Brain microvascular endothelial cell (primary cell): ENCODE measurements around the gene THAP3.

Source experiments
- DNase-seq: peaks from one replicate; pipeline ENCODE4 v3.0.0-alpha.2; 2020
- H3K27ac ChIP-seq: fragments of 250-450 bp; sonication (Bioruptor Pico); 2 replicates; pipeline ENCODE4 v1.5.1; 2020; ENCODE audit warnings: mild to moderate bottlenecking, moderate library complexity
- H3K27me3 ChIP-seq: fragments of 250-450 bp; sonication (Bioruptor Pico); replicated peaks from 2 replicates; pipeline ENCODE4 v1.5.1; 2020; ENCODE audit warnings: mild to moderate bottlenecking
- H3K36me3 ChIP-seq: fragments of 250-450 bp; sonication (Bioruptor Pico); replicated peaks from 2 replicates; pipeline ENCODE4 v1.5.1; 2020; ENCODE audit warnings: mild to moderate bottlenecking
- H3K4me3 ChIP-seq: 2 replicates; pipeline ENCODE4 v1.5.1; 2011; ENCODE audit warnings: low read depth, mild to moderate bottlenecking, control low read depth, low read length, moderate library complexity
- in situ Hi-C: cut with HindIII; loops from 2 replicates; pipeline ENCODE4 v1.10.0; 2017; ENCODE audit warnings: low sequenced_read_pairs, low pct_ligation_motif_present
- TF ChIP-seq, protein P1 (sequence below): IDR thresholded peaks from 2 replicates; pipeline ENCODE4 v1.5.1; 2011; ENCODE audit warnings: low read depth, mild to moderate bottlenecking, moderate library complexity, low read length, control low read depth, inconsistent platforms; ENCODE audit errors: missing control alignments

THAP3 gene

DNA sequence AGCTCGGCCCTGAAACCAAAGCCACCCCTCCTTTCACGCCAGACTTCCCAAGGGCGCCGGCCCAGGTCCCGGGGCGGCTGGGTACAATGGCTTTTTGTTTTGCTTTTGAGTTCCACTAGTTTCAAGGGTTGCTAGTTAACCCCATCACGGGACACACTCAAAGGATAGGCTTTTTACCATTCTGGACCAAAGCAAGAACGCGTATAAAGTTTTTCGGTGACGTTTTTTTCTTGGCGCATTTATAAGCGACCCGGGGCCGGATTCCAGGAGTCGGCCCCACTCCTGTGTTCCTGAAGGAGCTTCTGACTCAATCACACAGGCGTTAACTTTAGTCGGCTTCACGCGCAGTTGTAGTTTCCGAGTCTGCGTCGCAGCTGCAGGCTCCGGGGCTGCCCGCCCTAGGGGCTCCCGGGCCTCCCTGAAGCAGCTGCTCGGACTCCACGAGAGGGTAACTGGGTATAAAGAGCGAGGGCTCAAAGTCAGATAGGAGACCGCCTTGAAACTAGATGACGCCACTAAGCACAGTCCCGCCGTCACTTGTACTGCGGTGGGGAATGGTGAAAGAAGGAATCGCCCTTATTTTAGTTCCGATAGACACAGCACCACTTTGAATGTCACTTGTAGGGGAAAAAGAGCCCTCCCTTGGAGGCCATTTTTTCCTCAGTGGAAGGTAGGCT, 21.3 kb upstream of the THAP3 start:
- peak; percentile 64 for DNase-seq
- in situ Hi-C loops: no loop called here
- peak overlapping the region; percentile 44 for H3K4me3 ChIP-seq
- TF ChIP-seq, protein P1, sequence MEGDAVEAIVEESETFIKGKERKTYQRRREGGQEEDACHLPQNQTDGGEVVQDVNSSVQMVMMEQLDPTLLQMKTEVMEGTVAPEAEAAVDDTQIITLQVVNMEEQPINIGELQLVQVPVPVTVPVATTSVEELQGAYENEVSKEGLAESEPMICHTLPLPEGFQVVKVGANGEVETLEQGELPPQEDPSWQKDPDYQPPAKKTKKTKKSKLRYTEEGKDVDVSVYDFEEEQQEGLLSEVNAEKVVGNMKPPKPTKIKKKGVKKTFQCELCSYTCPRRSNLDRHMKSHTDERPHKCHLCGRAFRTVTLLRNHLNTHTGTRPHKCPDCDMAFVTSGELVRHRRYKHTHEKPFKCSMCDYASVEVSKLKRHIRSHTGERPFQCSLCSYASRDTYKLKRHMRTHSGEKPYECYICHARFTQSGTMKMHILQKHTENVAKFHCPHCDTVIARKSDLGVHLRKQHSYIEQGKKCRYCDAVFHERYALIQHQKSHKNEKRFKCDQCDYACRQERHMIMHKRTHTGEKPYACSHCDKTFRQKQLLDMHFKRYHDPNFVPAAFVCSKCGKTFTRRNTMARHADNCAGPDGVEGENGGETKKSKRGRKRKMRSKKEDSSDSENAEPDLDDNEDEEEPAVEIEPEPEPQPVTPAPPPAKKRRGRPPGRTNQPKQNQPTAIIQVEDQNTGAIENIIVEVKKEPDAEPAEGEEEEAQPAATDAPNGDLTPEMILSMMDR: no peak
- peaks cover 3% of the 10 kb centered on the region for H3K36me3 ChIP-seq
- H3K27me3 ChIP-seq: no peaks in the 10 kb centered on the region
- peak overlapping the region; percentile 95 for H3K27ac ChIP-seq

DNA sequence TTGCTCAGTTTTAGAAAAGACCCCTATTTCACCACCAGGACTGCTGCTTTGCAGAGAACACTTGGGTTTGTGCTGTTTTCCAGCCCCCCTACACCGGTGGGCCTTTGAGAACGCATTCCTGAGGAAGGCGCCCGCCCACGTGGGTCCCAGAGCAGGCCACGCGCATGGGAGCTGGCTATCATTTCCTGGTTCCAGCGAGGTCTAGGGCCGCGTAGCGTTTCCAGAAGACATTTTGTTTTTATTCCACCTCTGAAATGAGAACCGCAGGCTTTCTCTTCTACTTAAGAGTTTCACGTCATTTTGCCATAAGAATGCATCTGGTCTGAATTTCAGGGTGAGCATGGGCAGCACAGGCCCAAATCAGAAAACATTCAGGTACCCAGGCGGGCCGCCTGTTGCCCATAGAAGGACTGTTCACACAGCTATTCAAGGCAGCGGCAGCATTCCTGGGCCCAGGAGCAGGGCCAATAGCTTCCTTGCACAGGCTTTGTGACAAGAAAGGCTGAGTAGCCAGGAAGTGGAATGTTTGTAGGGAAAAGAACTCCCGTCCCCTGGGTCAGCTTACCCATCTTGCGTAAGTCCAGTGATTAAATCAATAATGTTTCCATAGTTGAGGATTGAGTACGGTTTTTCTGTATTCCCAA, 20.6 kb upstream of the THAP3 start:
- H3K27ac ChIP-seq: peak overlapping the region; percentile 95
- TF ChIP-seq, protein P1: no peak
- DNase-seq: peak; percentile 84
- in situ Hi-C loops: no loop called here
- H3K27me3 ChIP-seq: no peaks in the 10 kb centered on the region
- H3K36me3 ChIP-seq: no peaks in the 10 kb centered on the region
- H3K4me3 ChIP-seq: no peak overlapping the region

DNA sequence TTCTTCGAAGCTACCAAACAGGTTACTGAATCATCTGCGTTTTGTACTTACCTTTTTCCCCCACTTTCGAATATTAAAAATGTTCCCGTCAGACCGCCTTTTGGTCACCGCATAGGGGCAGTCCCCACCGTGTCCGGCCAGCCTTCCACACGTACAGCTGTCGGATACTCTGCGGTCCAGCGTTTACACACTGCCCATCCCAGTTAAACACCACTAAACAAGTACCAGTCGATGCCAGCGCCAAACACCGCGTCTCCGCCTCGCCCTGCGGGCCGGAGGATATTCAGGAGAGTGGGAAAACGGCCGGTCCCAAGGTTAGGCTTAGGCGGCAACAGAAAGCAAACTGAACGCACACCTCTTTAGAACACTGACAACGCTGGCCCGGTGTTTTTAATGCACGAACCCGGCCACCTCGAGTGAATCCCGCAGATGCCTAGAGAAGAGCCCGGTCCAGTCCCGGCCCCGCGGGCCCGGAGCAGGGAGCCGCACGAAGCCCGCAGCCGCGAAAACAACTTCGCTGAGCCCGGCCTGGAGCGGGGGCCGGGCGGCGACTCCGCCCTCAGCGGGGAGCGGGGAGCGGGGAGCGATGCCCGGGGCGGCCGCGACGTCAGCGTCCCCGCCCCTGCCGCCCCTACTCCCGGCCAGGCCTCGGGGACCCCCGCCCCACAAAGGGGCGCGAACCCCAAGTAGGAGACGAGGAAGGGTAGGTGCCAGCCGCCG, 11.9 kb upstream of the THAP3 start:
- peak overlapping the region; percentile 74 for H3K4me3 ChIP-seq
- peaks cover 5% of the 10 kb centered on the region for H3K36me3 ChIP-seq
- peak overlapping the region; percentile 86 for H3K27ac ChIP-seq
- no peaks in the 10 kb centered on the region for H3K27me3 ChIP-seq
- in situ Hi-C loops: no loop called here
- peak; percentile 27 for DNase-seq
- TF ChIP-seq, protein P1: no peak

DNA sequence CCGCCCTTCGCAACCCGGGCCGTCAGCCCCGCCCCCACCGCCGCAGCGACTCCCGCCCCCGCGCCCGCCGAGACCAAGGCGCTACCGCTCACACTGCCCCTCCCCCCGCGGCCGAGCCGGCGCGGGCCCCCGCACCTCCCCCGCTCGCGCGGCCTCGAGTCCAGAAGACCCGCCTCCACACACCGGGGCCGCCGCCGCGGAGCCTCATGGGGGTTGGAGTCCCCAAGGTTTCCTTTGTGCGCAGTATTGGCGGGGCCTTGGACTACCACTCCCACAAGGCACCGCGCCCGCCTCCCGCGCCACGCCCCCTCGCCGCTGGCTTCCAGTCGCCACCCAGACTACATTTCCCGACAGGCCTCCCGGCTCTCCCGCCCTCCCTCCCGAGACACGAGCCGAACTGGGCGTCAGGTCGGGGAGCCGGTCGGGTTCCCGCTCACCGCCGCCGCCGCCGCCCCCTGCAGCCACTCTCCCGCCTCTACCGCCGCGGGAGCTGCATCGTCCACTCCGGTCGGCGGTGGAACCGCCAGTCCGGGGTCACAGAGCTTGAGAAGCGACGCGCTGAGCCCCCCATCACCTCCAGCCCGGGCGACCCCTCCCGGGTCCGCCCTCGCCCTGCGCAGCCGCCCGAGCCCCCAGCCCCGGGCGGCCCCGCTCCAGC, 11.2 kb upstream of the THAP3 start, which contains the start of gene PHF13:
PHF13 (plus strand) TSS at position 371 of the 658 bp plus-strand sequence. CDS start 336 bp downstream, outside the sequence.
- peak within 1 kb of the TSS; percentile 74 for H3K4me3 ChIP-seq
- peaks cover 6% of the 10 kb centered on the region for H3K36me3 ChIP-seq
- in situ Hi-C loops: no loop called here
- TF ChIP-seq, protein P1: no peak
- no peaks in the 10 kb centered on the region for H3K27me3 ChIP-seq
- peak within 1 kb of the TSS; percentile 86 for H3K27ac ChIP-seq
- peak; percentile 99 for DNase-seq

DNA sequence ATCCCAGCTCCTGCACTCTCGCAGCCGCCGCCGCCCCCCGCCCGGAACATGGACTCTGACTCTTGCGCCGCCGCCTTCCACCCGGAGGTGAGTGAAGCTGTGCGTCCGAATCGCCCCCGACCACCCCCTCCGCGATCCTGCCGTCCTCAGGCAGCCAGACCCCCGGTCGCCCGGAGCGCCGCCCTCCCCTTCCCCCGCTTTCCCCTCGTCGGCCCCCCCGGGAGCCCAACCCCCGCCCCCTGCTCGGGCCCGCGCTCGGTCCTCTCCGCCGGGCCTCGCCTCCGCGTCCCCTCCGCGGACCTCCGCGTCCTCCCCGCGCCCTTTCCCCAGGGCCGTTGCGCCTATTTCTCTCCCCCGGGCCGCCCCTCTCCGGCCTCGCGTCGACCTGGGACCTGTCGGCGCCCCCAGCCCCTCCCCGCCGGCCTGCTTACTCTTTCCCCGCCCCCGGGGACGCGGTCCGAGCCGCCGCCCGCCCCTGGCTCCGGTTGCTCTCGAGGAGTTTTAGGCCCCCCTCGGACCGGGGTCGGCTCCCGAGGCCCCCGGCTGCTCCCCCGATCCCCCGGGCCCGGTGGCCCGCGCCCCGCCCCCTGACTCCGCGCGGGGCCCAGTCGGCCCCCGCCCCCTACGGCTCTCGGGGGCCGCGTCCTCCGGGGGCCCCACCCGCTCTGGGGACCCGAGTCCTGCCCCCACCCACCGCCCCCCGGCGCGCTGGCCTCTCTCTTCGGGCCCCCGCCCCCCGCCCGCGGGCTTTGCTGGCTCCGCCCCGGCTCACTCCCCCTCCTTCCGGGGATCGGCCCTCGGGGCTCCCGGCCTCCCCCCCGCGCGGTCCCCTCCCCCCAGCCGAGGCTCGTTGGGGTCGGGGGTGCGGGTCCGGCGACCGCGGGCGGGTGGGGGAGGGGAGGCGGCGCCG, 10.4 kb upstream of the THAP3 start:
- Histone ChIP-seq H3K27ac (peak overlapping the region; percentile 43), H3K27me3 (no peaks in the 10 kb centered on the region), H3K36me3 (peaks cover 8% of the 10 kb centered on the region), H3K4me3 (peak overlapping the region; percentile 72)
- DNase-seq: no peak
- TF ChIP-seq, protein P1: no peak
- in situ Hi-C loops: no loop called here
